GM12892 (cell line): Measurements from ENCODE around the gene PLA2G15.

Experiments
- POLR2AphosphoS5 ChIP-seq: IDR thresholded peaks from 2 replicates; pipeline ENCODE4 v1.6.1; 2011; ENCODE audit warnings: low read depth, low read length, control low read depth
- TAF1 ChIP-seq: IDR thresholded peaks from 2 replicates; pipeline ENCODE4 v1.6.1; 2011; ENCODE audit warnings: low read depth, mild to moderate bottlenecking, control low read depth, low read length, borderline replicate concordance

DNA sequence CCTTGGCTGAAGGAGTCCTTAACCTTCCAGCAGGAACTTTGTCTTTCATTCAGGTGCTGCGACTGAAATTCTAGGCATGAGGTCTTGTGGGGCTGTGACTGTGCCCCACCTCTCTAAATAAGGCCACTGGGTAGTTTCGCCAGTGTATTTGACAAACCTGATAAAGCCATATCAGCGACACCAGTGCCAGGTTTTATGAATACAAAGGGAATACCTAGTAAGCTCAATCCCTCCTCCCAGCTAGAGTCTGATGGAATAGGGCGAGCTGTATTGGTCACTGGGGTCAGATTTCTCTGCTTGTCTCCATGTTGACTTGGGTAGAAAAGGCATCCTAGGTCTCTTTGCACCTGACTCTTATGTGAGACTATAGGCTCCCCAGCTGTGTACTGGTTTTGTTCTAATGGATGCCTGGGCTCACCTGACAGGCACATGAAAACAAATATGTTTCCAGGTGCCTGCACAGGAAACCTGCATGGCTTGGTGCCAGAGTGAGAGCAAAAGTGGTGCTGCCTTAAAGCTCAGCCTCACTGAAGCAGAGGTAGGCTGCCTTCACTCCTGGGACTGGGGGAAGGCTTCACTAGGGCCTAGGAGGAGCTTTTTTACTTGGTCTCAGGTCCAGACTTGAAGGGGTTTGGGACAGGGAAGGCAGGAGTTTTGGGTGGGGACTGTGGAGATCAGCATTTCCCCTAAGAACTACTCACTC lies 27.5 kb downstream of the PLA2G15 start:
- no peak for TF ChIP-seq POLR2AphosphoS5
- no peak for TF ChIP-seq TAF1
